Transverse colon (tissue), 4 donors: ENCODE data around the gene INO80.
A peak's percentile ranks its signal among the peaks of the same experiment; 100 is the strongest.

Experiments used
- EP300 ChIP-seq: sonication (generic); formaldehyde crosslinking; IDR thresholded peaks from one replicate; pipeline ENCODE4 v1.6.1; 2017; ENCODE audit warnings: antibody characterized with exemption, low read depth
- POLR2A ChIP-seq: fragments of 450-650 bp; IDR thresholded peaks from one replicate; pipeline ENCODE4 v1.6.1; 2016; ENCODE audit warnings: antibody characterized with exemption, mild to moderate bottlenecking, moderate library complexity
- POLR2AphosphoS5 ChIP-seq, 3 donors: sonication (generic); formaldehyde crosslinking; IDR thresholded peaks; one replicate each; pipeline ENCODE4 v1.6.1; 2016; ENCODE audit warnings: antibody characterized with exemption in 3 of 3
- TF ChIP-seq, protein P1 (sequence below), 5 experiments: fragments of 200-600 bp in 3 of 5; fragments of 450-650 bp in 2 of 5; sonication (generic) in 3 of 5; IDR thresholded peaks; 1 replicate in 2 of 5; 2 replicates in 3 of 5; pipeline ENCODE4 v1.5.1; 2016 to 2017; ENCODE audit warnings: antibody characterized with exemption in 5 of 5, inconsistent platforms in 3 of 5, mild to moderate bottlenecking in 2 of 5, moderate library complexity in 1 of 5

DNA sequence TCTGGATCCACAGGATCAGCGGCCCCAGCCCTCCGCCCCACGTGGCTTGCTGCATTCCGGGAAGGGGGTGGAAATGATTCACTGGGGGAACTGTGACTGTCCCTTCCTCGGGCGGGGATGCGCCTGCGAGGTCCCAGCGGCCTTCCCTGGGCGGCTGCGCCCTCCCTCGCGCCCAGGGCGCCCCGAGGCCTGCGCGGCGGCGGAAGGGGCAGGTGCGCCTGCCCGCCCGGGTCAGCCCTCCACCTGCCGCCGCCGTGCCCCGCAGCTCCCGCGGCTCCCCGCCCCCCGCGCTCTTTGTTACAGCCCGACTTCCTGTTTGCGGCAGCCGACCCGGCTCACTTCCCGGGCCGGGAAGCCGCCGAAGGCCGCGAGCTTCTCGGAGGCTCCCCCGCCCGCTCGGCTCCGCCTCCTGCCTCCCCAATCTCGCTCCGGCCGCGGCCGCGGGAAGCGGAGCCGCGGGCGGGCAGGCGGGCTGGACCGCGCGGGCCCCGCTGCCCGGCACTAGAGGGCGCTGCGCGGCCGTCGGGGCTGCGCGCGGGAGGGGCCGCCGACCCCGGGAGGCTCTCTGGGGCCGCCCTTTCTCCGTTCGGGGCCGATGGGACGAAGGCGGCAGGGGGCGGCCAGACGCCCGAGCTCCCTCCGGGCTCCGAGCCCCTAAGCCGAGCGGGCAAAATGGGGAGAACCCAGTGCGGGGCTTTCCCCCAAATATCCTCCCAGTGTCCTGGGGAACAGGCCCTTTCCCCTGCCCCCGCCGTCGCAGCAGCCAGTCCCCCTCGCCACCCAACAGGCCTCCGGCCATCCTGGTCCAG, 174.3 kb downstream of the INO80 start:
- no peak for TF ChIP-seq EP300
- TF ChIP-seq, protein P1, sequence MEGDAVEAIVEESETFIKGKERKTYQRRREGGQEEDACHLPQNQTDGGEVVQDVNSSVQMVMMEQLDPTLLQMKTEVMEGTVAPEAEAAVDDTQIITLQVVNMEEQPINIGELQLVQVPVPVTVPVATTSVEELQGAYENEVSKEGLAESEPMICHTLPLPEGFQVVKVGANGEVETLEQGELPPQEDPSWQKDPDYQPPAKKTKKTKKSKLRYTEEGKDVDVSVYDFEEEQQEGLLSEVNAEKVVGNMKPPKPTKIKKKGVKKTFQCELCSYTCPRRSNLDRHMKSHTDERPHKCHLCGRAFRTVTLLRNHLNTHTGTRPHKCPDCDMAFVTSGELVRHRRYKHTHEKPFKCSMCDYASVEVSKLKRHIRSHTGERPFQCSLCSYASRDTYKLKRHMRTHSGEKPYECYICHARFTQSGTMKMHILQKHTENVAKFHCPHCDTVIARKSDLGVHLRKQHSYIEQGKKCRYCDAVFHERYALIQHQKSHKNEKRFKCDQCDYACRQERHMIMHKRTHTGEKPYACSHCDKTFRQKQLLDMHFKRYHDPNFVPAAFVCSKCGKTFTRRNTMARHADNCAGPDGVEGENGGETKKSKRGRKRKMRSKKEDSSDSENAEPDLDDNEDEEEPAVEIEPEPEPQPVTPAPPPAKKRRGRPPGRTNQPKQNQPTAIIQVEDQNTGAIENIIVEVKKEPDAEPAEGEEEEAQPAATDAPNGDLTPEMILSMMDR (IDR thresholded peaks at IDR 0.05): peak in 4 of 5 experiments; percentile 44 to 66 (median 57)
- peak in 1 of 3 donors; percentile 22 for TF ChIP-seq POLR2AphosphoS5 (IDR thresholded peaks at IDR 0.05)
- peak; percentile 32 for TF ChIP-seq POLR2A
